Peyer's patch (tissue), 4 donors: ENCODE results near the gene EML4.

Source experiments
- CTCF ChIP-seq, 6 experiments: fragments of 450-650 bp in 4 of 6; fragments of 200-600 bp in 2 of 6; sonication (generic) in 1 of 6; IDR thresholded peaks; one replicate each; pipeline ENCODE4 v1.5.1; 2017 to 2019; ENCODE audit warnings: antibody characterized with exemption in 6 of 6, mild to moderate bottlenecking in 3 of 6, moderate library complexity in 1 of 6
- POLR2A ChIP-seq, 2 donors: fragments of 450-650 bp; IDR thresholded peaks; one replicate each; pipeline ENCODE4 v1.5.1; 2017; ENCODE audit warnings: antibody characterized with exemption in 2 of 2, mild to moderate bottlenecking in 2 of 2, moderate library complexity in 2 of 2

- no peak for TF ChIP-seq CTCF (IDR thresholded peaks at IDR 0.05)
- TF ChIP-seq POLR2A (IDR thresholded peaks at IDR 0.05) = no peak
Measured at GRCh38 chr2:42168459-42169099, 574 bp upstream of the EML4 start.
